Naive B cell (primary cell): ENCODE measurements around the gene KDM3B. TPM values are rescaled to one million over a fixed set of nuclear protein-coding genes. Genes with fewer than 3 reads are reported as not detected.
A peak's percentile ranks its signal among the peaks of the same experiment; 100 is the strongest.

ENCODE experiments used
- ATAC-seq, 2 donors: fragments of 150-1000 bp; cut with Tn5 transposase; 2 replicates each; pipeline ENCODE4 v1.10.0; 2021; ENCODE audit warnings: low read depth in 2 of 2, mild to moderate bottlenecking in 2 of 2, moderate library complexity in 2 of 2
- DNase-seq: peaks from one replicate; pipeline ENCODE4 v3.0.0; 2022
- H3K27ac Mint-ChIP-seq, 6 donors: one replicate each; pipeline ENCODE4 v1.8.0; 2020 to 2022; ENCODE audit warnings: mild to moderate bottlenecking in 6 of 6, mixed read lengths in 6 of 6, moderate library complexity in 5 of 6, inconsistent platforms in 2 of 6
- H3K27me3 Mint-ChIP-seq, 3 donors: one replicate each; pipeline ENCODE4 v1.8.0; 2021 to 2022; ENCODE audit warnings: mixed read lengths in 3 of 3, mild to moderate bottlenecking in 1 of 3
- H3K36me3 Mint-ChIP-seq, 2 donors: one replicate each; pipeline ENCODE4 v1.8.0; 2020 to 2022; ENCODE audit warnings: mixed read lengths in 2 of 2, inconsistent platforms in 1 of 2, mild to moderate bottlenecking in 1 of 2
- H3K4me1 Mint-ChIP-seq, 3 donors: one replicate each; pipeline ENCODE4 v1.8.0; 2020 to 2022; ENCODE audit warnings: mixed read lengths in 3 of 3, inconsistent platforms in 1 of 3, mild to moderate bottlenecking in 1 of 3, moderate library complexity in 1 of 3
- H3K4me3 Mint-ChIP-seq, 8 donors: one replicate each; pipeline ENCODE4 v1.8.0; 2020 to 2022; ENCODE audit warnings: mild to moderate bottlenecking in 8 of 8, mixed read lengths in 8 of 8, moderate library complexity in 8 of 8, inconsistent platforms in 2 of 8
- H3K9me3 Mint-ChIP-seq, 7 donors: one replicate each; pipeline ENCODE4 v1.8.0; 2020 to 2022; ENCODE audit warnings: mixed read lengths in 7 of 7, mild to moderate bottlenecking in 5 of 7, inconsistent platforms in 2 of 7, moderate library complexity in 1 of 7
- polyA plus RNA-seq, 6 donors: library from polyadenylated mRNA; unstranded; fragments of 300-500 nt; fragmentation: Illumina TruSeq; gene quantifications; one replicate each; pipeline ENCODE4 v1.2.3, GENCODE V29; 2021; ENCODE audit warnings: low read depth in 6 of 6

Gene KDM3B
- polyA plus RNA-seq, 6 donors from 2014 or later = 3.9 to 29.2 (median 18.3) TPM

DNA sequence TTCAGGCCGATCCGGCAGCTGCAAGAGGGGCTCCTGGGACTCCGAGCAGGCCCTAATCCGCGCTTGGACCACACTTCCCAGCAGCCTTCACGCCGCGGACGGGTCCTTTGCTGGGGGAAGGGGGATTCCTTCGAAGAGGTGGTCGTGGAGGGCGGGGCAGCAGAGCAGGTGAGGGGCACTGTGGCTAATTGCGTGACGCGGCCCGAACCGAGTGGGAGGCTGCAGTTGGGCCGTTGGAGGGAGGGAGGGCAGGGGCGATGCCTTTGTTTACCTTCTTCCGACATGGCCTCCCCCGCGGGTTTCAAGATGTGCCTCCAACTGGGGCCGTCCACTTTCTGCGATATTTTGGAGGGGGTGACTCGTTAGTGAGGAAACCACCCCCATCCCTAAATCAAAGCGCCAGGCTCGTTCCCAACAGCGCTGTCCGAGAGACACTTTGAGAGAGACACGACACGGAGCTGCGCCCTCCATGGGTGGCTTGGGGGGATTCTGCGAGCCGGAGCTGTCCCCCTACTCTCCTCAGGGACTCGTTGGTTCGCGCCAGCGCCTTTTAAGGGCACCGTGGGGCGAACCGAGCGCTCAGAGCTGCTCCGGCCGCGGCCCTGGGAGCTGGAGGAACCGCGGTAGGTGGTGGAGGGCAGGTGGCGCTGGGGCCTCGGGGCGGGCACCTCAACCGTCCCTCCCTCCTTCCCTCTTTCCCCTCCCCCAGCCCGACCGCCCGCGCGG is 14.6 kb upstream of the KDM3B start, which contains the start of gene FAM53C:
Gene FAM53C, plus strand, starts transcription at position 582 of the 726 bp plus-strand sequence. CDS start 3,070 bp downstream, outside the sequence.
- DNase-seq (peak; percentile 95), ATAC-seq (peak; percentile 81 to 85)
- Mint-ChIP-seq H3K4me1 (peaks cover 35 to 37% (median 37%) of the 10 kb centered on the region in 3 donors), H3K36me3 (peaks cover 0 to 9% of the 10 kb centered on the region in 2 donors), H3K9me3 (no peaks in the 10 kb centered on the region), H3K27ac (peak within 1 kb of the TSS; percentile 99 to 100 (median 100)), H3K4me3 (peak within 1 kb of the TSS; percentile 81 to 99 (median 96)), H3K27me3 (no peaks in the 10 kb centered on the region)

DNA sequence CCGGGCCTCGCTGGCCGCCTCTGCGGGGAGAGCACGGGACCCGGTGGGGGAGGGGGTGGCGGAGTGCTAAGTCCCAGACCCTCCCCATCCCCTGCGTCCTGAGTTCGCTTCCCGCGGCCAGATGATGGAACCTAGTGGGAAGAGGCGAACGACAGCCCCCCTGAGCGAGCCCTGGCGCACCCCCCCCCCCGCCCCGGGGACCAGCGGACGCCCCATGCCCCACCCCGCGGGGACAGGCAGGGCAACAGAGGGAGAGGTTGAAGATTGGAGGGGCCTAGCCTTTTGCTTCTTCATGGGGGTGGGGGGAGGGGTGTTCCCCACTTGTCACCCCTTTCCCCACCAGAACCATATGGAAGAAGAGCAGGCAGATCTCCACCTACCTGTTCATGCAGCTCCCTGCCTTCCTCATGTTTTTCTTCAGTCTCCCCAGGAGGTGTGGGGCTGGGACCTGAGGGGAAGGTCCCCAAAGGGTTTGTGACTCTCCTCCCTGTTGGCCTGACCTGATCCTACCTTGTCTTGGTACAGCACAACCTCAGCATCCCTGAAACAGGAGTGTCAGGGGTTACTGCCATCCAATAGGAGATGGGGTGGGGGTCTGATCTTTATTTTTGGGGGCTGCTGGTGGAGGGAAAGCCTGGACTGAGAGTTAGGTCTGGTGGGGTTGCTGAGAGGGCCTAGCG is 13.9 kb upstream of the KDM3B start:
- peaks cover 0 to 9% of the 10 kb centered on the region in 2 donors for H3K36me3 Mint-ChIP-seq
- no peaks in the 10 kb centered on the region for H3K27me3 Mint-ChIP-seq
- H3K4me1 Mint-ChIP-seq = peaks cover 35 to 37% (median 36%) of the 10 kb centered on the region in 3 donors
- peak overlapping the region; percentile 81 to 99 (median 96) for H3K4me3 Mint-ChIP-seq
- peak overlapping the region; percentile 91 to 100 (median 94) for H3K27ac Mint-ChIP-seq
- H3K9me3 Mint-ChIP-seq = no peaks in the 10 kb centered on the region
- ATAC-seq = peak in 1 of 2 donors; percentile 0
- DNase-seq = peak; percentile 9

DNA sequence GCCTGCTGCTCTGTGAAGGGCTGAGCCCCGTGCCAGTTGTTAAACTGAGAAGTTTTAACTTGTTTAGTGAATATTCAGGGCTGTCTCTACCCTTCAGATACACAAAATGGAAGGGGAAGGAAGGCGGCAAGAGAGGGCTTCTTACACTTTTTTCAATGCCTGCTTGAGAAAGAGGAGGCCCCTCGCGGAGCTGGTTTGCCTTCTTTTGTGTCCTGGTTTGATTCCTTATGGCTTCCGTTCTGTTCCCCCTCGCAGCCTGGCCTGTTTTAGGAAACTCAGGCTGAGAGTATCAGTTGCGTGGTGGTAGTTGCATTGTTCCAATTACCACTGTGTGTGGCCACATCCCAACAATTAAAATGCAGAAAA is 13.4 kb upstream of the KDM3B start:
- H3K27me3 Mint-ChIP-seq = no peaks in the 10 kb centered on the region
- DNase-seq = peak; percentile 8
- ATAC-seq = no peak
- H3K9me3 Mint-ChIP-seq = no peaks in the 10 kb centered on the region
- peak overlapping the region; percentile 81 to 99 (median 94) for H3K4me3 Mint-ChIP-seq
- peak overlapping the region; percentile 91 to 100 (median 94) for H3K27ac Mint-ChIP-seq
- H3K4me1 Mint-ChIP-seq = peaks cover 35 to 37% (median 36%) of the 10 kb centered on the region in 3 donors
- H3K36me3 Mint-ChIP-seq = peaks cover 0 to 9% of the 10 kb centered on the region in 2 donors

DNA sequence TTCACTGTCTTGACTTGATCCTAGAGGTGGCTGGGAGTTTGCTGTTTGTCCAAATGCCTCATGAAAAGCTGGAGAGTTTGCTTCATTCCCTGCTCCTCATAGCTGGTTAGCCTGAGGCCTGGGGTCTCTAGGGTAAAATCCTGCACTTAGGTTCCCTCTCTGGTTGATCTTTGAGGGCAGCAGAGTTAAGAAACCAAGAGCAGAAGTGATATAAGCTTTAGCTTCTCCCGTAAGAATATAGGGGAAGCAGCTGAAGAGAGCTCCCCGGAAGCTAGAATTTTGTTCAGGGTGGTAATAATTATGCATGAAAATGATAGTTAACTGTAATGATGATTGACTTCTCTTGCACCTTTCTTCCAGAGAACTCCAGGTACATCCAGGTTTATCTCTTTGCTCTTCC is 13.0 kb upstream of the KDM3B start:
- peak overlapping the region; percentile 81 to 99 (median 94) for H3K4me3 Mint-ChIP-seq
- H3K27me3 Mint-ChIP-seq = no peaks in the 10 kb centered on the region
- DNase-seq (peak; percentile 18), ATAC-seq (no peak)
- H3K9me3 Mint-ChIP-seq = no peaks in the 10 kb centered on the region
- H3K27ac Mint-ChIP-seq = peak overlapping the region; percentile 91 to 100 (median 94)
- H3K4me1 Mint-ChIP-seq = peaks cover 35 to 37% (median 36%) of the 10 kb centered on the region in 3 donors
- peaks cover 0 to 9% of the 10 kb centered on the region in 2 donors for H3K36me3 Mint-ChIP-seq

DNA sequence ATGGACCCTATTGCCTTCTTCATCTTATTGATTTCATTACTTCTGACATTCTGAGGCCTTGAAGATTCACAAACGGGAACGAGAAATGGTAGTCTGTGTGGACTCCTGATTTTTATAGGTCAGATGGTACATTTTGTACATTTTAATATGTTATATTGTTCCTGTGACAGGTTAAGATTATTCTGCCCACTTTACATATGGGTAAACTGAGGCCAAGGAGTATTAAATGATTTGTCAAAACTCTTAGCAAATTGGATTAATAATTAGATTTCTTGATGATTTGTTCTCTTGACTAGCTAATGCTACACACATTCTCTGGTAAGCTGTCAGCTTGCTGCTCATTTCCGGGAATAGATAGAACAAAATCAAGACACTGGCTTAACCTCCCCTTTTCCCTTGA is 12.5 kb upstream of the KDM3B start:
- DNase-seq = no peak
- Mint-ChIP-seq H3K4me1 (peaks cover 35 to 37% (median 36%) of the 10 kb centered on the region in 3 donors), H3K9me3 (no peaks in the 10 kb centered on the region), H3K4me3 (peak overlapping the region; percentile 81 to 99 (median 94)), H3K27me3 (no peaks in the 10 kb centered on the region), H3K36me3 (peaks cover 0 to 9% of the 10 kb centered on the region in 2 donors), H3K27ac (peak overlapping the region in 3 of 6 donors; percentile 84 to 100 (median 99))
- ATAC-seq = no peak

DNA sequence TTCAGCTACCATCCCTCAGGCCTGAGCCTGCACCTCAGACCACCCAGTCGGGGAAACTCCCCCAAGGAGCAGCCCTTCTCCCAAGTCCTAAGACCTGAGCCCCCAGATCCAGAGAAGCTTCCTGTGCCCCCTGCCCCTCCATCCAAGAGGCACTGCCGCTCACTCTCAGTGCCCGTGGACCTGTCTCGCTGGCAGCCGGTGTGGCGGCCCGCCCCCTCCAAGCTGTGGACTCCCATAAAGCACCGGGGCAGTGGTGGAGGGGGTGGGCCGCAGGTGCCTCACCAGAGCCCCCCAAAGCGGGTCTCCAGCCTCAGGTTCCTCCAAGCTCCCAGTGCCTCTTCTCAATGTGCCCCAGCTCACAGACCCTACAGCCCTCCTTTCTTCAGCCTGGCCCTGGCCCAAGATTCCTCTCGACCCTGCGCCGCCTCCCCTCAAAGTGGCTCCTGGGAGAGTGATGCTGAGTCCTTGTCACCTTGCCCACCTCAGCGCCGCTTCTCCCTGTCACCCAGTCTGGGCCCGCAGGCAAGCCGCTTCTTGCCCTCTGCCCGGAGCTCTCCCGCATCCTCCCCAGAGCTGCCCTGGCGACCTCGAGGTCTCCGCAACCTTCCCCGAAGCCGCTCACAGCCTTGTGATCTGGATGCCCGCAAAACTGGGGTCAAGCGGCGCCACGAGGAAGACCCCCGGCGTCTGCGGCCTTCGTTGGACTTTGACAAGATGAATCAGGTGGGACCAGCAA is 7.4 kb upstream of the KDM3B start:
- peaks cover 19 to 21% (median 19%) of the 10 kb centered on the region in 3 donors for H3K4me1 Mint-ChIP-seq
- H3K4me3 Mint-ChIP-seq = no peak overlapping the region
- H3K9me3 Mint-ChIP-seq = no peaks in the 10 kb centered on the region
- H3K27me3 Mint-ChIP-seq = no peaks in the 10 kb centered on the region
- peak overlapping the region in 2 of 6 donors; percentile 4 to 37 for H3K27ac Mint-ChIP-seq
- no peak for DNase-seq
- H3K36me3 Mint-ChIP-seq = peaks cover 14 to 15% of the 10 kb centered on the region in 2 donors
- ATAC-seq = no peak

DNA sequence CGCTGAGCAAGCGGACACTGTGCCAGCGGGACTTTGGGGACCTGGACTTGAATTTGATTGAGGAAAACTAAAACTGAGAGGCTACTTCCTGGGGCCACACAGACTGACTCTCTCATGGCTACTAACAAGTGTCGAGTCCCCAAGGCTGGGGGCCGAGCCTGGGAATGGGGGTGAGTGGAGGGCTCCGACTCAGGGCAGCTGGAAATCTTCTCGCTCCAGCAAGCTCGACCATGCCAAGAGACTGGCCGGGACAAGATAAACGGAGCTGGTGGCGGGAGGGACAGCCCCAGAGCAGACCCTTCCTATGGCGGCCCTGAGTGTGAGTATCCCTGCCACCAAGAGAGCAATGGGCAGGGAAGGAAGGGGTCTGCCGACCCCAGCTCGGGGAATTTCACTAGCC is 5.6 kb upstream of the KDM3B start:
- peaks cover 5 to 15% of the 10 kb centered on the region in 2 donors for H3K36me3 Mint-ChIP-seq
- DNase-seq (no peak), ATAC-seq (no peak)
- peaks cover 14 to 18% (median 16%) of the 10 kb centered on the region in 3 donors for H3K4me1 Mint-ChIP-seq
- H3K27ac Mint-ChIP-seq = peak overlapping the region in 1 of 6 donors; percentile 83
- no peak overlapping the region for H3K4me3 Mint-ChIP-seq
- peaks cover 0 to 3% (median 2%) of the 10 kb centered on the region in 7 donors for H3K9me3 Mint-ChIP-seq
- H3K27me3 Mint-ChIP-seq = no peaks in the 10 kb centered on the region

DNA sequence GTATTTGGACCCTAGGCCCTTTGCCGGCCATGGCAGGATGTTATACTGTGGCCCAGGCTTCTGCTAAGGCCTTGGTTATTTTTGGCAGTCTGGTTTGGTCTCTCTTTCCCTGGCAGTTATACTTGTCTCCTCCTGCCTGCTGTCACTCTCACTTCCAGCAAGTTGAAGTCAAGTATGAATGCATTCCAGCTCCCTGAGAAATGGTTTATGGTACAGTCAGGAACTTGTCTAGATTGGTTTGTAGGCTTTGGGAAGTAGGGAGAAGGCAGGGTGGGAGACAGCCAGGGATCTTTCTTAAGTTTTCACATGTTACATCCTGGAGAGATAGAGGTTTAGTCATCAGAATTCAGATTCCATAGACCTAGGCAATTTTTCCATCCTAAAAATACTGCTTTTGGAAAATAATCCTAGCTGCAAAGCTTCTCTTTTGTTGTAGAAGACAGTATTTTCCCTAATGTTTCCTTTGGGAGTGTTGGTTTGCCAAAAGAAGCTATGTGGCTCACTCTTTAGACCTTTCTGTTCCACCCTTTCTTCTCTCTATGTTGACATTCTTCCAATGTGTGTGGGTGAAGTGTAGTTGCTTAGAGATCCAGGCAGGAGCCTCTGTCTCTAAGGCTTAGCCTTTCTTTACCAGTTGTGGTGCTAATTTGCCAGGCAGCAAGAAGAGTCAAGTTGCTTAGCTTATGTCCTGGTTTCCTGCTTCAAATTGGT is 2.5 kb upstream of the KDM3B start:
- Mint-ChIP-seq H3K4me1 (peaks cover 31 to 37% (median 34%) of the 10 kb centered on the region in 3 donors), H3K27me3 (no peaks in the 10 kb centered on the region), H3K27ac (peak overlapping the region in 4 of 6 donors; percentile 11 to 81 (median 36)), H3K36me3 (peaks cover 9 to 20% of the 10 kb centered on the region in 2 donors), H3K4me3 (peak overlapping the region in 4 of 8 donors; percentile 32 to 86 (median 62)), H3K9me3 (peaks cover 0 to 7% (median 4%) of the 10 kb centered on the region in 7 donors)
- DNase-seq = no peak
- no peak for ATAC-seq

DNA sequence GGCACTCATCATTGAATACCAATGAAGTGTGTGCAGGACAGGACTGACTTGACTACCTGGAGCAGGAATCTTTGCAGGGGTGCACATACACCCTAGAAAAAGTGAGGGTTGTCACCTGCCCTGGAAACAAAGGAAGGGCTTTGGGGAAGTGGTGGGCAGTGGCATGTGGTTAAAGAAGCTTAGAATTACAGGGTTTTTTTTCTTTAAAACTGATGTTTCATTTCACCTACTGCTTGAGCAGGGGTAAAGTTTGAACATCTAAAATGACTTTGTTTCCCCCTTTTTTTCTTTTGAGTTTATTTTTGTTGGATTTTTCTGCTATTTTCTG is 2.0 kb upstream of the KDM3B start:
- Mint-ChIP-seq H3K9me3 (peaks cover 0 to 7% (median 4%) of the 10 kb centered on the region in 7 donors), H3K36me3 (peaks cover 10 to 19% of the 10 kb centered on the region in 2 donors), H3K27ac (peak overlapping the region in 4 of 6 donors; percentile 11 to 84 (median 46)), H3K27me3 (no peaks in the 10 kb centered on the region), H3K4me3 (peak overlapping the region in 5 of 8 donors; percentile 39 to 86 (median 59)), H3K4me1 (peaks cover 37 to 42% (median 40%) of the 10 kb centered on the region in 3 donors)
- DNase-seq = no peak
- ATAC-seq = no peak

DNA sequence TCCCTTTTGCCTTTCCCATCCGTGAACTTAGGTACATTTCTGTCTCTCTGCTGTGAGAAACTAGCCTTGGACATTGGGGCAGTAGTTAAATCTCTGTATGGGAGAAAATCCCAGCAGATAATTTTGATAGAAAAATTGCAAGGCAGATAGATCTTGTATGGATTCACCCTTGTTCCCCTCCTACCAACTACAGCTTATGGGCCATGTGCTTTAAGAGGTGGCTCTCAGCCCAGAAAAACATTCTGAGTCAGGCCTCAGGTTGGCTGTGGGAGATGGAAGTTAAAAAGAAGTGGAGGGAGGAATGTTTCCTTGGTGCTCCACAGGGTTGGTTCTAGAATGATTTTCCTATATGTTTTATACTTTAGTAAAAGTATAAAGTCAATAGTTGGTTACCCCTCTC is 1.4 kb upstream of the KDM3B start:
- Mint-ChIP-seq H3K4me1 (peaks cover 42 to 48% (median 44%) of the 10 kb centered on the region in 3 donors), H3K4me3 (peak overlapping the region in 1 of 8 donors; percentile 86), H3K36me3 (peaks cover 5 to 14% of the 10 kb centered on the region in 2 donors), H3K9me3 (peaks cover 0 to 7% (median 4%) of the 10 kb centered on the region in 7 donors), H3K27me3 (no peaks in the 10 kb centered on the region), H3K27ac (no peak overlapping the region)
- DNase-seq (no peak), ATAC-seq (no peak)

DNA sequence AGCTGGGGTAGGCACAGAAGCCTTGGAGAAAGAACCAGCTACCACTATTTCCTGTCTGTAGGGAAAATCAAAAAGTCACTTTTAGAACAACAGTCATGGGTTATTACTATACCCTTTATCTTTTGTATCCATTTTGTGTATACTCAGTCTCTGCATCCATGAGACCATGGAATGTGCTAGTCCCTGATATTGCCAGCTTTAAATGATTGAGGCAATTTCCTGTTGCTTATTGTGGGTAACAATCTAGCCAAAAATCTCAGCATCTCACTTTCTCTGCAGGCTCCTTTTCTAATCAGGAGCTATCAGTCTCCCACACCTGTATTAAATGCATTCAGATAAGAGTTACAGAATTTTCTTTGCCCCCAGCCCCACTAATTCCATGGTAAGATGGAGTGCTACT is 968 bp upstream of the KDM3B start:
- H3K27ac Mint-ChIP-seq = peak overlapping the region in 3 of 6 donors; percentile 76 to 89 (median 82)

DNA sequence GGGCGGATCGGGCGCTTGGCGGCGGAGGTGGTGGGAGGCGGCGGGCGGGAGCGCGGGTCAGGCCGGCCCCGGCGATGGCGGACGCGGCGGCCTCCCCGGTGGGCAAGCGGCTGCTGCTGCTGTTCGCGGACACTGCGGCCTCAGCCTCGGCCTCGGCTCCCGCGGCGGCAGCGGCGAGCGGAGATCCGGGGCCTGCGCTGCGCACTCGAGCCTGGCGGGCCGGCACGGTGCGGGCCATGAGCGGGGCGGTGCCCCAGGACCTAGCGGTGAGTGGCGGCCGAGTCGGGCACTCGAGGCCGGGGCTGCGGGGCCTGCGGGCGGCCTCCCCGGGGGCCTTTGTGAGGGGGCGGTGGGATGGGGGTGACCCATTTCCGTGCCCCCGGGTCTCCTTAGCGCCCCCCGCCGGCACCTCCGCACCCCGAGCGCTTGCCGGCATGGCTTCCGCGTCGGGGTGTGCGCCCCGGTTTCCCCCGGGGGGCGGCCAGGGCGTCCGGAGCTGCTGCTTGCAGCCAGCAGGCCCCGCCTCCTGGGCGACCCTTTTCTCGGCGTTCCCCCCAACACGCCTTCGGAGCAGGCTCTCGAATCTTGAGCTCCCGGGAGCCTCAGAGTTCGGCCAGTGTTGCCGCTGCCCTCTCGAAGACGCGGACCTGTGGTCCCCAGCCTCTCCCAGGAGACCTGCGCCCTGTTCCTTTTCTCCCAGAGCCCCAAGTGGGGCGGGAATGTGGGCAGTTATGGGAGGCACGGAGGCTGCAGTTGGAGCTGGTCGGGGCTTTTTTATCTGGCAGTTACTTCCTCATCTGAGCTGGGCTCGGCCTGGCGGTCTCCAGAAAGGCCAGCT is 456 bp downstream of the KDM3B start:
- ATAC-seq (peak; percentile 60 to 64), DNase-seq (peak; percentile 76)
- H3K4me3 Mint-ChIP-seq = peak overlapping the region; percentile 92 to 99 (median 94)
- H3K9me3 Mint-ChIP-seq = peaks cover 0 to 7% (median 4%) of the 10 kb centered on the region in 7 donors
- peaks cover 41 to 59% (median 51%) of the 10 kb centered on the region in 3 donors for H3K4me1 Mint-ChIP-seq
- H3K36me3 Mint-ChIP-seq = peaks cover 5 to 7% of the 10 kb centered on the region in 2 donors
- no peaks in the 10 kb centered on the region for H3K27me3 Mint-ChIP-seq
- peak overlapping the region; percentile 91 to 97 (median 94) for H3K27ac Mint-ChIP-seq

More for the DNA sequence above, 968 bp upstream of the KDM3B start:
- ATAC-seq (no peak), DNase-seq (no peak)
- H3K27me3 Mint-ChIP-seq = no peaks in the 10 kb centered on the region
- peaks cover 5 to 12% of the 10 kb centered on the region in 2 donors for H3K36me3 Mint-ChIP-seq
- H3K4me1 Mint-ChIP-seq = peaks cover 44 to 52% (median 46%) of the 10 kb centered on the region in 3 donors
- peaks cover 0 to 7% (median 4%) of the 10 kb centered on the region in 7 donors for H3K9me3 Mint-ChIP-seq
- H3K4me3 Mint-ChIP-seq = peak overlapping the region; percentile 80 to 91 (median 86)
